ENCODE results near the gene DDAH1.

The DDAH1 gene

DNA sequence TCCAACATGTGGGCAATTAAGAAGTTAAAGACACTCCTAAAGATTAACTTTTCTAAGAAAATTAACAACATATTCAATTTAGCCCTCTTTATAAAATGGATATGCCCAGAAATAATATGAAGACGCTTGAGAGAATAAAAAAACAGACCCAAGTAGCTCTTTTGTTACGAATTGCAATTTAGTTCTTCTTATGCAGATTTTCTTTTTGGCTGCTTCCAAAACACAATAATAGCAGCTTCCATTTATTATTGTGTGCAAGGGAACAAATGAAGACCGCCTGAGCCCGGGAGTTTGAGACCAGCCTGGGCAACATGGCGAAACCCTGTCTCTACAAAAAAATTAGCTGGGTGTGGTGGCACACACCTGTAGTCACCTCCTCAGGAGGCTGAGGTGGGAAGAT lies 138.1 kb downstream of the DDAH1 start:
- no peak for DNase-seq (ENCODE audit: low spot score)
- H3K27ac ChIP-seq, result no peak overlapping the region
- no peak overlapping the region for H3K4me3 ChIP-seq
- TF ChIP-seq, protein P1, sequence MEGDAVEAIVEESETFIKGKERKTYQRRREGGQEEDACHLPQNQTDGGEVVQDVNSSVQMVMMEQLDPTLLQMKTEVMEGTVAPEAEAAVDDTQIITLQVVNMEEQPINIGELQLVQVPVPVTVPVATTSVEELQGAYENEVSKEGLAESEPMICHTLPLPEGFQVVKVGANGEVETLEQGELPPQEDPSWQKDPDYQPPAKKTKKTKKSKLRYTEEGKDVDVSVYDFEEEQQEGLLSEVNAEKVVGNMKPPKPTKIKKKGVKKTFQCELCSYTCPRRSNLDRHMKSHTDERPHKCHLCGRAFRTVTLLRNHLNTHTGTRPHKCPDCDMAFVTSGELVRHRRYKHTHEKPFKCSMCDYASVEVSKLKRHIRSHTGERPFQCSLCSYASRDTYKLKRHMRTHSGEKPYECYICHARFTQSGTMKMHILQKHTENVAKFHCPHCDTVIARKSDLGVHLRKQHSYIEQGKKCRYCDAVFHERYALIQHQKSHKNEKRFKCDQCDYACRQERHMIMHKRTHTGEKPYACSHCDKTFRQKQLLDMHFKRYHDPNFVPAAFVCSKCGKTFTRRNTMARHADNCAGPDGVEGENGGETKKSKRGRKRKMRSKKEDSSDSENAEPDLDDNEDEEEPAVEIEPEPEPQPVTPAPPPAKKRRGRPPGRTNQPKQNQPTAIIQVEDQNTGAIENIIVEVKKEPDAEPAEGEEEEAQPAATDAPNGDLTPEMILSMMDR (IDR thresholded peaks at IDR 0.05), result no peak

DNA sequence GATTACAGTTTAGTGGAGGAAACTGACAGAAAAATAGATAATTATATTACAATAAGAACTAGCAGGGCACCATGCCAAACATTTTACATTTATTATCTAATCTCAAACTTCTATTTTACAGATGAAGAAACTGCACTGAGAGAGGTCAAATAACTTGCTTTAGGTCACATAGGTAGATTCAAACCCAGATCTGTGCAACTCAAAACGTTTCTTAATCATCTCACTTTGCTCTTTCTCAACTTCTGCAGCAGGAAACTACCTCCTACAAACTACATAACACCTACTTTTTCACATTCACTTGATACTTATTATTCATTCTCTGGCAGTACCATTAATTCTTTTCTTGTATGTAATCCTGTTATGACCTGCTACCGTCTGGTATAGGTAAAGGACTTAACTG lies 138.6 kb downstream of the DDAH1 start:
- TF ChIP-seq, protein P1 (IDR thresholded peaks at IDR 0.05), result no peak
- Histone ChIP-seq H3K27ac (no peak overlapping the region), H3K4me3 (no peak overlapping the region)
- no peak for DNase-seq (ENCODE audit: low spot score)

DNA sequence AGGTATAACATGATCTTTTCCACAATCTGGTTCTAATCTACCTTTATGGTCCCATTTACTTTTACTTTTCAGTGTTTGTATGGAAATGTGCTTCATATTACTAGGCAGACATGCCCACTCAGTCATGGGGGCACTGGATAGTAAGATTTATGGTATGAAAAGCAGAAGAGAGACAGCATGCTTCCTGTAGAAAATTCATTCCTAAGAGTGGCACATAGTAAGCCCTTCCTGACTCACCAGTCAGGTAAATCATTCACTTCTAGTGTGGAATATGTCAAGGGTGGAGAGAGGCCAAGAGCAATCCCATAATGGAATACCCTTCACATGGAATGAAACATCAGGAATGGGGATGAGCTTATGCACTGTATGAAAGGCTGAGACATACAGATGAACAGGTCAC lies 139.0 kb downstream of the DDAH1 start:
- TF ChIP-seq, protein P1 (IDR thresholded peaks at IDR 0.05), result no peak
- Histone ChIP-seq H3K4me3 (no peak overlapping the region), H3K27ac (no peak overlapping the region)
- DNase-seq (ENCODE audit: low spot score), result no peak

DNA sequence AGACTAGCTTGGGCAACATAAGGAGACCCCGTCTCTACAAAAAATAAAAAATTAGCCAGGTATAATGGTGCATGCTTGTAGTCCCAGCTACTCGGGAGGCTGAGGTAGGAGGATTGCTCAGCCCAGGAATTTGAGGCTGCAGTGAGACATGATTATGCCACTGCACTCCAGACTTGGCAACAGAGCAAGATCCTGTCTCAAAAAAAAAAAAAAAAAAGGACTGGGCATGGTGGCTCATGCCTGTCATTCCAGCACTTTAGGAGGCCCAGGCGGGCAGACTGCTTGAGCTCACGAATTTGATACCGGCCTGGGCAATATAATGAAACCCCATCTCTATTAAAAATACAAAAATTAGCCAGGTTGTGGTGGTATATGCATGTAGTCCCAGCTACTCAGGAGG lies 141.2 kb downstream of the DDAH1 start:
- DNase-seq (ENCODE audit: low spot score), result no peak
- TF ChIP-seq, protein P1 (IDR thresholded peaks at IDR 0.05), result no peak
- no peak overlapping the region for H3K4me3 ChIP-seq
- H3K27ac ChIP-seq, result no peak overlapping the region

DNA sequence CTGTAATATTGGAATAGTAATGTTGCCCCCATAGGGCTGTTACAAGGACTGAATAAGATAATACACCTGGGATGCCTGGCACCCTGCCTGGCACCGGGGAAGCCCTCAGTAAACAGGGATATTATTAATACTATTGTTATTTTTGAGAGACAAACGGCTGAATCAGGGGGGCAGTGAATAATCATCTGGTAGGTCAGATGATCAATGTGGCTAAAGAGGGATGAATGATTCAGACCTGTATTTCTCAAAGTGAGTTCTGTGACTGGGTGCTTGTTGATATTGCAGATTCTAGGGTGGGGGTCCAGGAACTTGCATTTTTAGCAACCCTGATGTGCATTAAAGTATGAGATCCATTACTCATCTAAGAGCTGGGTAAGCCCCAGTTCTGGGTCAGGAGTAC lies 142.3 kb downstream of the DDAH1 start:
- no peak overlapping the region for H3K27ac ChIP-seq
- no peak for DNase-seq (ENCODE audit: low spot score)
- TF ChIP-seq, protein P1 (IDR thresholded peaks at IDR 0.05), result no peak
- H3K4me3 ChIP-seq, result no peak overlapping the region

DNA sequence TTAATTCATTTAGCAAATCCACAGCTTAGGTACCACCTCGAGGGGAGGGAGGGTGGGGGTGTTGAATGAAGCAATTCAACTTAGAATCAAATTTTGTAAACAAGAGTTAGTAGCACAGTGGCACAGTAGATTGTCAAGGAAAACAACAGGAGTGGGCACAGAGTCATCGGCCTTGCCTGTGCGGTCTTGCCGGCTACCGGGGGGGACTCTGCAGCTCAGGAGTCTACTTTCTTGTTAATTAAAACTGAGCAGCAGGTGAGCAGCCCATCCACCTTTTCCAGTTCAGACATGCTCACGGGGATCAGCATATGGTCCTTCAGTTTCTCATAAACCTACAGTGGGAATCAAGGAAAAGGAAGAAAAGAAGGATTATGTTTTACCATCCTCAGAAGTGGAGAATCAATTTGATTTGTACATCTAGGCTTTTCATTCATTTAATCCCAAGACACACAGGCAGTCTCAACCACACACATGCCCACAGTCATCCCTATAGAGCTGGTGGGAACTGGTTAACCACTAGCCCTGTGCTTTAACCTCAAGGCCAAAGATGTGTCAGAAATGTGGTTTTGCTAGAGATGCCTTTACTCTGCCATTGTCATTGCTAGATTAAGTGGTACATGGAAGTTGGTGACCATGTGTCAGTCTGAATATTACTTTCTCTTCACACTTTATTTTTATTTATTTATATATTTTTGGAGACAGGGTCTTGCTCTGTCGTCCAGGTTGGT lies 143.6 kb downstream of the DDAH1 start:
- no peak overlapping the region for H3K27ac ChIP-seq
- no peak for DNase-seq (ENCODE audit: low spot score)
- TF ChIP-seq, protein P1 (IDR thresholded peaks at IDR 0.05), result no peak
- H3K4me3 ChIP-seq, result no peak overlapping the region

DNA sequence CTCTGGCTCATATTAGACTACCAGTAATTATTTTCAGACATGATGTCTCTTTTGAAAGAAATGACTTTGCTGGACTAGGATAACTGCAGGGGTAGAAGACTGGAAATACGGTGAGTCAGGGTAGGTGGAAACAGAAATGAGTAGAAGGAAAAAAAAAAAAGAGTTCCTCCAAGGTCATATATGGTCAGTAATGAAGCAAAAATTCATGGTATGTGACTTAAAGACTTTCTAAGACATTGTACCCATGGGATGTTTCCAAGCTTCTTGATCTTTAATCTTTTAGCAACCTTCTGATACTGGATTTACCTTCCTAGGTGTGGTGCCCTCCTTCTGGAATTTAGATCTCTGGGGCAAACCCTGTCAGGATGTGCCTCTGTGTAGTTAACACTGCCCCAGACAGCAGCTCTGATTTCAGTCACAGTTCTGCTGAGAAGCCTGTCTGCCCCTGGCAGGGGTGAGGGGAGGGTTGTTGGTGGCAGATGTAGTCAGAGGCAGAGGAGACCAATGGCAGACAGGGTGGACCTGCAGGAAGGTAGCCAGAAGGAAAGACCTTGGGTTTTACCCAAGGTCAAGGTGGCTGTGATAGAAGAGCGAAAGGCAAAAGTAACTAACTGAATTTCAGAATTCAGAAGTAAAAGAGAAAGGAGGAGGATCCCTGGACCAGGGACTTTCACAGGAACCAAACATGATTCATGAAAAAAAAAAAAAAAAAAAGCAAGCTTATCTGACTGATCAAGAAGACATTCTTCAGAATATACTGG lies 144.4 kb downstream of the DDAH1 start:
- TF ChIP-seq, protein P1 (IDR thresholded peaks at IDR 0.05), result no peak
- Histone ChIP-seq H3K27ac (peak overlapping the region in 1 of 2 donors; percentile 38), H3K4me3 (no peak overlapping the region)
- DNase-seq (ENCODE audit: low spot score), result no peak
